SK-N-MC (cell line): ENCODE results near the gene LAMB4.

ENCODE experiments used
- DNase-seq: peaks from one replicate; pipeline ENCODE4 v3.0.0-alpha.2; 2011; ENCODE audit warnings: low read depth, low spot score
- H3K27ac ChIP-seq: fragments of 200-600 bp; sonication (generic); 2 replicates; pipeline ENCODE4 v1.5.1; 2016; ENCODE audit warnings: mixed run types
- H3K36me3 ChIP-seq: fragments of 200-600 bp; sonication (generic); 2 replicates; pipeline ENCODE4 v1.6.1; 2017; ENCODE audit warnings: antibody characterized with exemption, low read length, mixed read lengths; ENCODE audit not compliant: insufficient read depth
- H3K4me3 ChIP-seq: fragments of 200-600 bp; sonication (generic); 2 replicates; pipeline ENCODE4 v1.5.1; 2016
- H3K9ac ChIP-seq: fragments of 200-600 bp; sonication (generic); 2 replicates; pipeline ENCODE4 v1.8.0; 2017; ENCODE audit warnings: mixed run types, mixed read lengths; ENCODE audit not compliant: insufficient read length
- H3K9me3 ChIP-seq: fragments of 200-600 bp; sonication (generic); 2 replicates; pipeline ENCODE4 v1.6.1; 2017; ENCODE audit warnings: low read depth, mild to moderate bottlenecking, antibody characterized with exemption, low read length, moderate library complexity, mixed read lengths
- EZH2 ChIP-seq: fragments of 200-600 bp; sonication (generic); IDR thresholded peaks from one replicate; pipeline ENCODE4 v1.6.1; 2017; ENCODE audit warnings: antibody characterized with exemption
- FOXP2 ChIP-seq: optimal IDR thresholded peaks from 2 replicates; pipeline ENCODE3; 2011; ENCODE audit warnings: mild to moderate bottlenecking, moderate library complexity; ENCODE audit not compliant: insufficient read depth; ENCODE audit errors: extremely low read length, control extremely low read depth
- POLR2AphosphoS5 ChIP-seq: IDR thresholded peaks from 2 replicates; pipeline ENCODE4 v1.6.1; 2012; ENCODE audit warnings: mild to moderate bottlenecking, low read depth, low read length, borderline replicate concordance

The LAMB4 gene

GRCh38 chr7:108164342-108164741, 34.2 kb upstream of the LAMB4 start:
- TF ChIP-seq POLR2AphosphoS5 (no peak), FOXP2 (no peak), EZH2 (no peak)
- no peak overlapping the region for H3K27ac ChIP-seq
- H3K9ac ChIP-seq = no peak overlapping the region
- no peak overlapping the region for H3K4me3 ChIP-seq
- H3K9me3 ChIP-seq = no peaks in the 10 kb centered on the region
- DNase-seq = no peak
- H3K36me3 ChIP-seq = no peaks in the 10 kb centered on the region

DNA sequence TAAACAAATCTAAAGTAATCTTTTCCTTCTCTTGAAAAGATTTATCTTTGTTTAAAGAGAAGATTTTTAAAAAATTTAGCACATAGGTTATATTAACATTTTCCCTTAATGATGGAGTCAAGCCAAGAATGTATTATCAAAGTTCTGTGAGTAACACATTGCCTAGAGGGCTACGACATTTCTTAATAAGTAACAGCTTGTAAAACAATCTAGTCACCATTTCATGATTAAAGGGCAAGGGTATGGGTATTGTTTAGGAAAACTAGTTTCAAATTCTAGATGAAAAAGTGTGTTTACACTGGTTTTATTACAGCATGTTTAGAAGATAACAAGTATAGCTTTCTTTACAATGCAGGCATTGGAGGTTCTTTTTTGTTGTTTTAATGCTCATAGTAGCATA, 28.6 kb upstream of the LAMB4 start:
- Histone ChIP-seq H3K9me3 (no peaks in the 10 kb centered on the region), H3K9ac (no peak overlapping the region), H3K4me3 (no peak overlapping the region), H3K36me3 (no peaks in the 10 kb centered on the region), H3K27ac (no peak overlapping the region)
- DNase-seq = no peak
- no peak for TF ChIP-seq EZH2
- TF ChIP-seq POLR2AphosphoS5 = no peak
- no peak for TF ChIP-seq FOXP2

GRCh38 chr7:108157606-108158335, 27.6 kb upstream of the LAMB4 start:
- H3K27ac ChIP-seq = no peak overlapping the region
- no peak overlapping the region for H3K9ac ChIP-seq
- TF ChIP-seq POLR2AphosphoS5 (no peak), EZH2 (no peak), FOXP2 (no peak)
- H3K9me3 ChIP-seq = no peaks in the 10 kb centered on the region
- H3K36me3 ChIP-seq = no peaks in the 10 kb centered on the region
- no peak for DNase-seq
- H3K4me3 ChIP-seq = no peak overlapping the region

- no peak for DNase-seq
- no peaks in the 10 kb centered on the region for H3K9me3 ChIP-seq
- H3K27ac ChIP-seq = no peak overlapping the region
- H3K9ac ChIP-seq = no peak overlapping the region
- TF ChIP-seq EZH2 = no peak
- no peak for TF ChIP-seq FOXP2
- TF ChIP-seq POLR2AphosphoS5 = no peak
- no peaks in the 10 kb centered on the region for H3K36me3 ChIP-seq
- no peak overlapping the region for H3K4me3 ChIP-seq
Observed at GRCh38 chr7:108156897-108157605, 26.9 kb upstream of the LAMB4 start.

GRCh38 chr7:108152198-108152597, 22.0 kb upstream of the LAMB4 start:
- TF ChIP-seq POLR2AphosphoS5 (no peak), EZH2 (no peak), FOXP2 (no peak)
- Histone ChIP-seq H3K9me3 (no peaks in the 10 kb centered on the region), H3K9ac (no peak overlapping the region), H3K27ac (no peak overlapping the region), H3K36me3 (no peaks in the 10 kb centered on the region), H3K4me3 (no peak overlapping the region)
- DNase-seq = no peak

- H3K27ac ChIP-seq = no peak overlapping the region
- H3K9ac ChIP-seq = no peak overlapping the region
- no peak for DNase-seq
- H3K9me3 ChIP-seq = no peaks in the 10 kb centered on the region
- no peak overlapping the region for H3K4me3 ChIP-seq
- no peaks in the 10 kb centered on the region for H3K36me3 ChIP-seq
- no peak for TF ChIP-seq FOXP2
- TF ChIP-seq POLR2AphosphoS5 = no peak
- TF ChIP-seq EZH2 = no peak
Observed at GRCh38 chr7:108149908-108150307, 19.7 kb upstream of the LAMB4 start.

DNA sequence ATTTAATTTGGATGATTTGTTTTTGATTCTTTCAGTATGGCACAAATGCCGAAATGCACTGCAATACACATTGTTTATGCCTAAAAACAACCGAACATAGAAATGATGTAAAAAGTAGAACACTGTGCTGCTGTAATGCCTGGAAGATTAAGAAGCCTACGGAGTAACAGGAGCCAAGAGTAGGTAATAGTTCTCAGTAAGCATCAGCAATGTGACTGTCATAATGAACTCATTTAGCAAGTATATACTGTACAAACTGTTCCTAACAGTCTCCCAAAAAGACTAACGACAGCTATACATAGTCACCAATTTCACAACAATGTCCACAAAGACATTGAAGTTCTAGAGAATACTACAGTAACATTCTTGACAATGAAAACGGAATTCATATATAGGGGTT, 19.0 kb upstream of the LAMB4 start:
- DNase-seq = no peak
- H3K9ac ChIP-seq = no peak overlapping the region
- no peak overlapping the region for H3K4me3 ChIP-seq
- H3K27ac ChIP-seq = no peak overlapping the region
- H3K36me3 ChIP-seq = no peaks in the 10 kb centered on the region
- no peaks in the 10 kb centered on the region for H3K9me3 ChIP-seq
- TF ChIP-seq POLR2AphosphoS5 (no peak), EZH2 (no peak), FOXP2 (no peak)

DNA sequence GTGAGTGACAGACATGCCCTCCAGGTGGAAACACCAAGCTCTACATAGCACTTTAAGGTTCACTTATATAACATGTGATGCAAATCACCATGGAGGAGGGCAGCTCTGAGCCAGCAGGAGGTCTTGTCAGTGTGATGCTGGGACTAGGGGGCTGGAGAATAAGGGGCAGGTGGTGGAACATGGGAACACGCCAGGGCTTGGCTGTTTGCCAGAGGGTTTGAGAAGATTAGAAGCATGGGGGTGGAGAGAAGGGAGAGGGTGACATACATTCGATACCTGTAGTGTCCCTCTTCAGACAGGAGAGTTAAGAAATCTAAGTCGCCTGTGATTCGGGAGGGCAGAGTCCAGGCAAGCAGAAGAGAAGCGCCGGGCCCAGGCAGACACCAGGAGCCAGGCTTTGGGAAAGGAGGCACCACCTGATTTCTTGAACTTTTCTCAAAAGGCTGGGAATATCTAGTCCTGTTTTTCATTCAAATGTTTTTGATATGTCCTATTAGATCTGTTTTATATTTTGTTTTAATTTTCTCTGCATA, 16.9 kb upstream of the LAMB4 start:
- DNase-seq = no peak
- no peak overlapping the region for H3K9ac ChIP-seq
- no peak overlapping the region for H3K27ac ChIP-seq
- TF ChIP-seq POLR2AphosphoS5 (no peak), EZH2 (no peak), FOXP2 (no peak)
- H3K36me3 ChIP-seq = no peaks in the 10 kb centered on the region
- H3K9me3 ChIP-seq = no peaks in the 10 kb centered on the region
- no peak overlapping the region for H3K4me3 ChIP-seq
